GM12873 (cell line): ENCODE data around the gene NTM.

Source experiments
- TF ChIP-seq, protein P1 (sequence below): IDR thresholded peaks from 2 replicates; pipeline ENCODE4 v1.5.1; 2012; ENCODE audit warnings: low read depth, mild to moderate bottlenecking, moderate library complexity, low read length, control low read depth; ENCODE audit not compliant: insufficient read depth; ENCODE audit errors: missing control alignments

The NTM gene

DNA sequence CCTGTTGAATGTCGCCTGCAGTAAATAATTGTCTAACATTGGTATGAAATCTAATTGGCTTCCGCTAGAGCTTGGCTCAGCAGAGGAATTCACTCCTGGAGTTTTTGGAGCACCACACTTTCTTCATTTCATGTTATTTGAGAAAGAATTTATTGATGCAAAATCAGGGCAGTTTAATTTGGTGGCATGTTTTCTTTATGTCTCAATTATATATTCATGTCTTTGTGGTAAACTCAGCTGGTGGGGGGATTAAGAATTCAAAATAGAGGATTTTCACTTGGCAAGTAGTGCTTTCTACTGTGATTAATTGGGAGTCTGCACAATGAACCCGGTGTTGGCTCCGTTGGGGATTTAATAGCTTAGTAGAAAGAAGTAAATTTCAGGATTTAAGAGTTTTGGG is 784.4 kb downstream of the NTM start:
- TF ChIP-seq, protein P1, sequence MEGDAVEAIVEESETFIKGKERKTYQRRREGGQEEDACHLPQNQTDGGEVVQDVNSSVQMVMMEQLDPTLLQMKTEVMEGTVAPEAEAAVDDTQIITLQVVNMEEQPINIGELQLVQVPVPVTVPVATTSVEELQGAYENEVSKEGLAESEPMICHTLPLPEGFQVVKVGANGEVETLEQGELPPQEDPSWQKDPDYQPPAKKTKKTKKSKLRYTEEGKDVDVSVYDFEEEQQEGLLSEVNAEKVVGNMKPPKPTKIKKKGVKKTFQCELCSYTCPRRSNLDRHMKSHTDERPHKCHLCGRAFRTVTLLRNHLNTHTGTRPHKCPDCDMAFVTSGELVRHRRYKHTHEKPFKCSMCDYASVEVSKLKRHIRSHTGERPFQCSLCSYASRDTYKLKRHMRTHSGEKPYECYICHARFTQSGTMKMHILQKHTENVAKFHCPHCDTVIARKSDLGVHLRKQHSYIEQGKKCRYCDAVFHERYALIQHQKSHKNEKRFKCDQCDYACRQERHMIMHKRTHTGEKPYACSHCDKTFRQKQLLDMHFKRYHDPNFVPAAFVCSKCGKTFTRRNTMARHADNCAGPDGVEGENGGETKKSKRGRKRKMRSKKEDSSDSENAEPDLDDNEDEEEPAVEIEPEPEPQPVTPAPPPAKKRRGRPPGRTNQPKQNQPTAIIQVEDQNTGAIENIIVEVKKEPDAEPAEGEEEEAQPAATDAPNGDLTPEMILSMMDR: no peak

DNA sequence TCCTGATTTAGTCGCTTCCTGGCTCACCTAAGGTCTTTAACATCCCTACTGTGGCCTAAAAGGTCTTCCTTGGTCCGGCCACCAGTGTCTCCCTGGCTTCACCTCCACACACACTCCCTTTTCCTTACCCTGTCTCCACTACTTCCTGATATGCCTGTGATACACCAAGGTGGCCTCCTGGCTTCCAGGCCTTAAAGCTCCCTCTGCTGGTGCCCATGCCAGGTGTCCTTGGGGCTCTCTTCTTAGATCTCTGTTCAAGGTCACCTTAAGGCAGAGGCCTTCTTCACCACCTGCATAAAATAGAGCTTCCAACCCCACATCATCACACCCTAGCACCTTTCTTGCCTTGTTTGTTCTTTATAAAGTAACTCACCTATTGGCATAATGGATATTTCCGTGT is 787.7 kb downstream of the NTM start:
- TF ChIP-seq, protein P1: peak; percentile 40

DNA sequence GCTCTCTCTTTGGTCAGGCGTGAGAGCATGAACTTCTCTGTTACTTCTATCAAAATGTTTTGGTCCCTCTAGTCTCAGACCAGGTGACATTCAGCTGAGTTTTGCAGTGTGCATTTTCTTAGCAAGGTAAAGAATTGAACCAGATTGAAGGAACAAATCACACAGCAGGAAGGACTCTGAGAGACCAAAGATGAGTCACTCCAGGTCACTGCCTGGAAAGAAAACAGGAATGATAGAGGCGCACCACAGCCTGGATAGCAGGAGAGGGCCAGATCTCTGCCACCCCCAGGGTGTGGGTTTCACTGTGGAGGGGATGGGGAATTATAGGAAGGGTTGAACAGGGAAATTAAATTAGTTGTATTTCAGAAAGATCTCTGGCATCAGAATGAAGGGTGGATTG is 788.3 kb downstream of the NTM start:
- TF ChIP-seq, protein P1: no peak

DNA sequence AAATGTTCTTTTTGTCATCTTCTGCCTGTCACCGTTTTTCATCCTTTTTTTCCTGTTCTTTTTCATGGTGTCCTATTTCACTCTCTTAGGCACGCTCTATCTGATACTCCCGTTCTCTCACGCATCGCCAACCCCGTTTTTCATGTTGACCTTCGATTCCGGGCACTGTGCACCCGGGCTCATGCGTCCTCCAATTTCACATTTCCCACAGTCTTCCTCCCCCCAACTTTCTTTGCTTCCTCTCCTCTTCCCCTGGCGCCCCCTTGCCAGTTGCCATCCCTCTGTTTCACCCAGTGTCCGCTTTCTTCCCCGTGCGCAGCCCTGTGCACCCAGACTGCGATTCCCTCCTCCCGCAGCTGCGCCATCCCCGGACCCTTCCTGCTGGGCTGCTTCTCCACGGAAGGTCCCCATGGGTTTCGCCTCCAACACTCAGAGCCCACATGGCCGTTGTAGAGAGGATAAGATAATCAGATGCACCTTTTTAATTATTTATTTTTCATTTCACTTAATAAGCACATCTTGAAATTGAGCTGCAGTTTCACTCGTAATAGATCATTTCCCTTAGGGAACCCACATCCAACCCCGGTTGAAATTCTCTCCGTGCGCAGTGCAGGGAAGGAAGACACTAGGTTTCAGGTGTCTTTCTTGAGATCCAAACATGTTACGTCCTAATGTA is 791.1 kb downstream of the NTM start:
- TF ChIP-seq, protein P1: no peak

DNA sequence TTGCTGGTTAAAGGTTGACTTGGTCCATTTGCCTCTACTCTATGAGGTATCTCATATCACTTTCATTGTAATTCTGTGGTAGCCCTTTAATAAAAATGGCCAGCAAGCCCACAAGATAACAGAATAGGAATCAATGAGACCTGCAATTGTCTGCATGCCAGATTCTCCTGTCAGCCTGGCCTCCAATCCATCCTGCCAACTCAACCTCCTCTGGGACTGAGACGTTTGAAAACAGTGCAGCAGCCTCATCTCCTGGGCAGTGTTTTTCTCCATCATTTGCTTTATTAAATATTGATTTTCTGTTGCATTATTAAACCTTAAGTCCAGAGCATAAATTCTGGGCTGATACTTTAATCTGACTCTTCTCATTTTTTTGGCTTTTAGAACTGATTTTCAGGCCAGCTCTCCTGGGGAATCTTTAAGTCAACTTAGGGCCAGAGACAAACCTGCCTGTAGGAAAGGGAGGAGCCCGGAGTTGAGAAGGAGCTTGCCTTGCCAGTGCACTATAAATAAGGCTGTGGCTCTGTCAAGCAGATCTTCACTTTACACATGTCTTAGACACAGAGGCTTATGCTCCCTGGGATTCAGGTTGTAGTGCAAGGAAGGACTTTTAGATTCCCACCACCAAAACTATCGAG is 798.0 kb downstream of the NTM start:
- TF ChIP-seq, protein P1: no peak

DNA sequence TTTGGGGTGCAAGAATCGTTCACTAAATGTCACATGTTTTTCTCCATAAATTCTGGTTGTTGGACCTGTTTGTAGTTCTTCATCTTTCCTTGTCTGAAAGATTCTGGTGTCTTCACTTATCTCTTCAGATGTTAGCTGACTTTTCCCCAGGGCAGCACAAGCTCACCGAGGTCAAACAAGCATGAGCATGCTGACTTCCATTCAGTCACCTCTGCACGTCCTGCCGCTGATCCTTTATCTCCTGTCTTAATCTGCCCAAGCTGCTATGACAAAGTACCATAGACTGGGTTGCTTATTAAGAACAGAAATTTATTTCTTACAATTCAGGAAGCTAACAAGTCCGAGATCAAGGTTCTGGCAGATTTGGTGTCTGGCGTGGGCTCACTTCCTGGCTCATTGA is 800.6 kb downstream of the NTM start:
- TF ChIP-seq, protein P1: no peak

DNA sequence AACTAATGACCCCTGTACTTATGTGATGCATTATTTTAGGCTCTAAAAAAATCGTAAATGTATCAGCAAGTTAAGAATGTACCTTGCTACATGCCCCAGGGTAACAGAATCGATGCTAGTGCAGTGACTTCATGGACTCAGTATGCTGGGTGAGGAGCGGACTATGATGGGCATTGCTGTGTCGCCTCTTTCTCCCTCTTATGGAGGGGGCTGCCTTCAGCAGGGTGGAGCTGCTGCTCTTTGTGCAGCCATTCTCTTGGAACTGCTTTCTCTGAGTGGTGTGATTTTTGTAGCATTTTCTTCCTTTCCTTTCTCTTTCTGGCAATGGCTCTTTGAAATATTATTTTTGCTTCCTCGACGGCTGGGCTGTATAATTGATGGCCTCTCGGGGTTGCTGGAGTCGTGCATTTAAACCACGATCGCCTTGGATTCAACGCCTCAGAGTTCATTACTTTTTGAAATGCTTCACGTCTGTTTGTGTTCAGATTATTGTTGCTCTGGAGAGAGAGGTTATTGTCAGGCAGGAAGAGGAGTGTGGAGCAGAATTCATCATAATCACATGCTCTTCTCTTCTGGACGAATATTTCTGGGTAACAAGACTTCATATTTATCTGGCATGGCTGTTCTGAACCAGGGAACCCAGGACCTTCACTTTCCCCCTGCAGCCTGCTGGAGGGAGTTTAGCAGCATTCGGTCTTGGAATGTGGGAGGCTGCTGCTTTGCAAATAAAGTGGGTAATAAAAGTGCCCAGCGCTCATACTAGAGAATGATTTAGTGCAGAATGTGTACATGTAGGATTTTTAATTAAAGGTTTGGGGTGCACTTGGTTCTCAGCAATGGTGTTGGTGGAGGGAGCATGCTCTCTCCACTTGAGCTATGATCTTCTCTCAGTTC is 804.2 kb downstream of the NTM start:
- TF ChIP-seq, protein P1: no peak
